GM23338 (cell line): ENCODE measurements around the gene GPR87. TPM values are rescaled to one million over a fixed set of nuclear protein-coding genes. Genes with fewer than 3 reads are reported as not detected.

Source experiments
- ATAC-seq: fragments of 200-7000 bp; cut with Tn5 transposase; 3 replicates; pipeline ENCODE4 v1.9.1; 2020
- DNase-seq: peaks from one replicate; pipeline ENCODE4 v3.0.0-alpha.2; 2015; ENCODE audit warnings: low spot score
- H2AFZ ChIP-seq: fragments of 200-600 bp; sonication (generic); 2 replicates; pipeline ENCODE4 v1.8.0; 2016; ENCODE audit warnings: antibody characterized with exemption, mild to moderate bottlenecking, moderate library complexity
- H3F3A ChIP-seq: fragments of 200-600 bp; sonication (generic); replicated peaks from 2 replicates; pipeline ENCODE4 v1.8.0; 2017; ENCODE audit warnings: antibody characterized with exemption, mixed run types, low read depth
- H3K27ac ChIP-seq: fragments of 200-600 bp; sonication (generic); 2 replicates; pipeline ENCODE4 v1.6.1; 2016; ENCODE audit warnings: low read depth
- H3K27me3 ChIP-seq: fragments of 200-600 bp; sonication (generic); 2 replicates; pipeline ENCODE4 v1.8.0; 2016; ENCODE audit warnings: mild to moderate bottlenecking, mixed run types, moderate library complexity; ENCODE audit not compliant: insufficient read depth
- H3K36me3 ChIP-seq: fragments of 200-600 bp; sonication (generic); 2 replicates; pipeline ENCODE4 v1.8.0; 2016; ENCODE audit warnings: mild to moderate bottlenecking; ENCODE audit not compliant: insufficient read depth
- H3K4me1 ChIP-seq: fragments of 200-600 bp; sonication (generic); 2 replicates; pipeline ENCODE4 v1.8.0; 2016; ENCODE audit warnings: mild to moderate bottlenecking, moderate library complexity; ENCODE audit not compliant: insufficient read depth
- H3K4me2 ChIP-seq: fragments of 200-600 bp; sonication (generic); 2 replicates; pipeline ENCODE4 v1.7.1; 2017; ENCODE audit warnings: mixed run types
- H3K4me3 ChIP-seq: fragments of 200-600 bp; sonication (generic); 2 replicates; pipeline ENCODE4 v1.6.1; 2016; ENCODE audit warnings: mixed run types
- H3K79me2 ChIP-seq: fragments of 200-600 bp; sonication (generic); replicated peaks from 2 replicates; pipeline ENCODE4 v1.8.0; 2017; ENCODE audit warnings: mild to moderate bottlenecking; ENCODE audit not compliant: insufficient read depth
- H3K9me2 ChIP-seq: fragments of 200-600 bp; sonication (generic); 2 replicates; pipeline ENCODE4 v1.8.0; 2017; ENCODE audit not compliant: insufficient read depth
- H4K20me1 ChIP-seq: fragments of 200-600 bp; sonication (generic); replicated peaks from 2 replicates; pipeline ENCODE4 v1.8.0; 2017; ENCODE audit warnings: mild to moderate bottlenecking; ENCODE audit not compliant: insufficient read depth
- H3K27ac Mint-ChIP-seq: 2 replicates; pipeline ENCODE4 v1.8.0; 2020; ENCODE audit warnings: inconsistent platforms, mild to moderate bottlenecking, moderate library complexity, mixed read lengths
- H3K27me3 Mint-ChIP-seq: 3 replicates; pipeline ENCODE4 v1.8.0; 2022; ENCODE audit warnings: low read depth, mild to moderate bottlenecking, moderate library complexity, mixed read lengths, inconsistent platforms; ENCODE audit not compliant: insufficient read depth, poor library complexity
- H3K36me3 Mint-ChIP-seq: 3 replicates; pipeline ENCODE4 v1.8.0; 2021; ENCODE audit warnings: low read depth, mild to moderate bottlenecking, inconsistent platforms, moderate library complexity, mixed read lengths
- H3K4me1 Mint-ChIP-seq: 3 replicates; pipeline ENCODE4 v1.8.0; 2020; ENCODE audit warnings: mild to moderate bottlenecking, inconsistent platforms, mixed read lengths
- H3K4me3 Mint-ChIP-seq: 3 replicates; pipeline ENCODE4 v1.8.0; 2021; ENCODE audit warnings: moderate library complexity, mild to moderate bottlenecking, inconsistent platforms, mixed read lengths
- H3K9me3 Mint-ChIP-seq: 3 replicates; pipeline ENCODE4 v1.8.0; 2020; ENCODE audit warnings: moderate library complexity, mild to moderate bottlenecking, inconsistent platforms, mixed read lengths
- CREB1 ChIP-seq: fragments of 250-450 bp; sonication (Bioruptor Pico); IDR thresholded peaks from 2 replicates; pipeline ENCODE4 v1.5.0; 2020; ENCODE audit warnings: low read depth, mild to moderate bottlenecking, moderate library complexity
- EZH2 ChIP-seq: fragments of 200-600 bp; sonication (generic); IDR thresholded peaks from one replicate; pipeline ENCODE4 v1.8.0; 2017; ENCODE audit warnings: antibody characterized with exemption, mild to moderate bottlenecking, low read depth; ENCODE audit not compliant: unreplicated experiment
- ZNF331 ChIP-seq: fragments of 250-450 bp; sonication (Bioruptor Pico); IDR thresholded peaks from 2 replicates; pipeline ENCODE4 v1.5.0; 2020; ENCODE audit warnings: low read depth, mild to moderate bottlenecking, moderate library complexity
- polyA plus RNA-seq: library from polyadenylated mRNA; unstranded; fragments of >200 nt; fragmentation: Nextera tagmentation; extraction: Ambion mirVana; gene quantifications from 2 replicates; pipeline ENCODE4 v1.2.1, GENCODE V29; 2016
- total RNA-seq: library from RNA; depleted of rRNA; stranded (reverse); fragments of >200 nt; shearing (Covaris generic); gene quantifications from 2 replicates; pipeline ENCODE4 v1.2.3, GENCODE V29; 2014
- TF ChIP-seq, protein P1 (sequence below): fragments of 250-450 bp; sonication (Bioruptor Pico); IDR thresholded peaks from 2 replicates; pipeline ENCODE4 v1.5.0; 2020; ENCODE audit warnings: mild to moderate bottlenecking, moderate library complexity

Gene GPR87
- total and polyA plus RNA-seq, 2 experiments from 2014 or later, result 0.21 TPM; not detected in 1

DNA sequence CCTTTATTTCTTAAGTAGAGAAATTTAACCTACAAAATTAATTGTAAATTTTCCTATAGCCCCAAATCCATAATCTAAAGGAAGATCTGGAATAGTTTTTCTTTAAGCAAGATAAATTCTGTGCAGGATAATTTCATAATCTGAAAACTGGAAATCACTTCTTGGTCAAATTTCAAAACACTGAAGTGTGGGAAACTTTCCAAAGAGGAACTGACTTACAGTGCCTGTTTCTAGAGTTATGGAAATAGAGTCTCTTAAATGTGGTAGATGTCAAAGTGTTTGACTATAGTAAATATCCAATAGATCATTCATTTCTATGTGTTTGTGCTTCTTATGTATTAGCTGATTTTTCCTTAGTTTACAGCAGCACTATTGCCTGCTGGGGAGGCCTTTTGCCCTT lies 14.3 kb upstream of the GPR87 start (continued):
- TF ChIP-seq, protein P1, sequence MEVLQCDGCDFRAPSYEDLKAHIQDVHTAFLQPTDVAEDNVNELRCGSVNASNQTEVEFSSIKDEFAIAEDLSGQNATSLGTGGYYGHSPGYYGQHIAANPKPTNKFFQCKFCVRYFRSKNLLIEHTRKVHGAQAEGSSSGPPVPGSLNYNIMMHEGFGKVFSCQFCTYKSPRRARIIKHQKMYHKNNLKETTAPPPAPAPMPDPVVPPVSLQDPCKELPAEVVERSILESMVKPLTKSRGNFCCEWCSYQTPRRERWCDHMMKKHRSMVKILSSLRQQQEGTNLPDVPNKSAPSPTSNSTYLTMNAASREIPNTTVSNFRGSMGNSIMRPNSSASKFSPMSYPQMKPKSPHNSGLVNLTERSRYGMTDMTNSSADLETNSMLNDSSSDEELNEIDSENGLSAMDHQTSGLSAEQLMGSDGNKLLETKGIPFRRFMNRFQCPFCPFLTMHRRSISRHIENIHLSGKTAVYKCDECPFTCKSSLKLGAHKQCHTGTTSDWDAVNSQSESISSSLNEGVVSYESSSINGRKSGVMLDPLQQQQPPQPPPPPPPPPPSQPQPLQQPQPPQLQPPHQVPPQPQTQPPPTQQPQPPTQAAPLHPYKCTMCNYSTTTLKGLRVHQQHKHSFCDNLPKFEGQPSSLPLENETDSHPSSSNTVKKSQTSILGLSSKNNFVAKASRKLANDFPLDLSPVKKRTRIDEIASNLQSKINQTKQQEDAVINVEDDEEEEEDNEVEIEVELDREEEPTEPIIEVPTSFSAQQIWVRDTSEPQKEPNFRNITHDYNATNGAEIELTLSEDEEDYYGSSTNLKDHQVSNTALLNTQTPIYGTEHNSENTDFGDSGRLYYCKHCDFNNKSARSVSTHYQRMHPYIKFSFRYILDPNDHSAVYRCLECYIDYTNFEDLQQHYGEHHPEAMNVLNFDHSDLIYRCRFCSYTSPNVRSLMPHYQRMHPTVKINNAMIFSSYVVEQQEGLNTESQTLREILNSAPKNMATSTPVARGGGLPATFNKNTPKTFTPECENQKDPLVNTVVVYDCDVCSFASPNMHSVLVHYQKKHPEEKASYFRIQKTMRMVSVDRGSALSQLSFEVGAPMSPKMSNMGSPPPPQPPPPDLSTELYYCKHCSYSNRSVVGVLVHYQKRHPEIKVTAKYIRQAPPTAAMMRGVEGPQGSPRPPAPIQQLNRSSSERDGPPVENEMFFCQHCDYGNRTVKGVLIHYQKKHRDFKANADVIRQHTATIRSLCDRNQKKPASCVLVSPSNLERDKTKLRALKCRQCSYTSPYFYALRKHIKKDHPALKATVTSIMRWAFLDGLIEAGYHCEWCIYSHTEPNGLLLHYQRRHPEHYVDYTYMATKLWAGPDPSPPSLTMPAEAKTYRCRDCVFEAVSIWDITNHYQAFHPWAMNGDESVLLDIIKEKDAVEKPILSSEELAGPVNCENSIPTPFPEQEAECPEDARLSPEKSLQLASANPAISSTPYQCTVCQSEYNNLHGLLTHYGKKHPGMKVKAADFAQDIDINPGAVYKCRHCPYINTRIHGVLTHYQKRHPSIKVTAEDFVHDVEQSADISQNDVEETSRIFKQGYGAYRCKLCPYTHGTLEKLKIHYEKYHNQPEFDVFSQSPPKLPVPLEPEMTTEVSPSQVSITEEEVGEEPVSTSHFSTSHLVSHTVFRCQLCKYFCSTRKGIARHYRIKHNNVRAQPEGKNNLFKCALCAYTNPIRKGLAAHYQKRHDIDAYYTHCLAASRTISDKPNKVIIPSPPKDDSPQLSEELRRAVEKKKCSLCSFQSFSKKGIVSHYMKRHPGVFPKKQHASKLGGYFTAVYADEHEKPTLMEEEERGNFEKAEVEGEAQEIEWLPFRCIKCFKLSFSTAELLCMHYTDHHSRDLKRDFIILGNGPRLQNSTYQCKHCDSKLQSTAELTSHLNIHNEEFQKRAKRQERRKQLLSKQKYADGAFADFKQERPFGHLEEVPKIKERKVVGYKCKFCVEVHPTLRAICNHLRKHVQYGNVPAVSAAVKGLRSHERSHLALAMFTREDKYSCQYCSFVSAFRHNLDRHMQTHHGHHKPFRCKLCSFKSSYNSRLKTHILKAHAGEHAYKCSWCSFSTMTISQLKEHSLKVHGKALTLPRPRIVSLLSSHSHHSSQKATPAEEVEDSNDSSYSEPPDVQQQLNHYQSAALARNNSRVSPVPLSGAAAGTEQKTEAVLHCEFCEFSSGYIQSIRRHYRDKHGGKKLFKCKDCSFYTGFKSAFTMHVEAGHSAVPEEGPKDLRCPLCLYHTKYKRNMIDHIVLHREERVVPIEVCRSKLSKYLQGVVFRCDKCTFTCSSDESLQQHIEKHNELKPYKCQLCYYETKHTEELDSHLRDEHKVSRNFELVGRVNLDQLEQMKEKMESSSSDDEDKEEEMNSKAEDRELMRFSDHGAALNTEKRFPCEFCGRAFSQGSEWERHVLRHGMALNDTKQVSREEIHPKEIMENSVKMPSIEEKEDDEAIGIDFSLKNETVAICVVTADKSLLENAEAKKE (CRISPR knock-in tag), result no peak
- TF ChIP-seq EZH2 (no peak), ZNF331 (no peak)

DNA sequence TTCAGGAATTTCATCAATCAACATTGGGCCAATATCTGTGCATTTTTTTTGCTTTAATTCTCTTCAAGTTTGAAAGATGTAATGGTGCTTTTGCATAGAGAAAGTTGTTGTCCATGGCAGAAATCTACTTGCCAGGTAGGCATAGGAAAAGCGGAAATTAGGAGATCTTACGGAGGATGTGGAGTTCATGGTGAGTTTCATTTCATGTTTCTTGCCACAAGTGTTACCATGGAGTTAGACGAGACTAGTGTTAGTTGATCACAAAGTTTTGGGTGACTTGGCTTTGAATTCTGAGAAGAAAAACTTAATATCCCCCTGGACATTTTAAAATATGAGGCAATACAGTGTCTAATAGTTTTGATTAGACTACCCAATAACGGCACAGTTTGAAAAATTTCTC lies 13.8 kb upstream of the GPR87 start:
- DNase-seq, result no peak
- no peaks in the 10 kb centered on the region; the same call in 1 of the 2 replicates for H3K9me2 ChIP-seq
- Mint-ChIP-seq H3K36me3 (no peaks in the 10 kb centered on the region), H3K4me3 (no peak overlapping the region), H3K27me3 (no peaks in the 10 kb centered on the region), H3K27ac (no peak overlapping the region), H3K9me3 (no peaks in the 10 kb centered on the region), H3K4me1 (peaks cover 15% of the 10 kb centered on the region)
- no peaks in the 10 kb centered on the region for H4K20me1 ChIP-seq
- no peaks in the 10 kb centered on the region for H3K36me3 ChIP-seq
- no peak overlapping the region for H3K27ac ChIP-seq
- H3K79me2 ChIP-seq, result no peaks in the 10 kb centered on the region
- no peaks in the 10 kb centered on the region for H3F3A ChIP-seq
- no peak overlapping the region for H2AFZ ChIP-seq
- TF ChIP-seq, protein P1 (CRISPR knock-in tag), result no peak
- TF ChIP-seq CREB1 (CRISPR knock-in tag), result no peak
- H3K4me3 ChIP-seq, result no peak overlapping the region
- no peaks in the 10 kb centered on the region; the same call in 1 of the 2 replicates for H3K4me1 ChIP-seq
- no peak for ATAC-seq
- H3K27me3 ChIP-seq, result no peaks in the 10 kb centered on the region
- no peak overlapping the region for H3K4me2 ChIP-seq
